ENCODE data around the gene SVOPL.

GRCh38 chr7:138720286-138720685 lies 19.1 kb upstream of the SVOPL start:
- TF ChIP-seq REST (IDR thresholded peaks at IDR 0.05; ENCODE audit: low read depth): no peak
- no peak for TF ChIP-seq EP300 (IDR thresholded peaks at IDR 0.05; ENCODE audit: borderline replicate concordance)
- no peak for TF ChIP-seq TAF1 (IDR thresholded peaks at IDR 0.05; ENCODE audit: low read depth)
- no peak for TF ChIP-seq NFIC (IDR thresholded peaks at IDR 0.05)
- no peak for TF ChIP-seq EGR1 (IDR thresholded peaks at IDR 0.05)
- TF ChIP-seq CEBPB (IDR thresholded peaks at IDR 0.05): no peak
- no peak for TF ChIP-seq CREB1 (IDR thresholded peaks at IDR 0.05; ENCODE audit: low read depth)
- no peak for TF ChIP-seq YY1 (IDR thresholded peaks at IDR 0.05; ENCODE audit: low read depth)
- no peak for TF ChIP-seq USF1 (IDR thresholded peaks at IDR 0.05)
- no peak for TF ChIP-seq RAD21 (IDR thresholded peaks at IDR 0.05; ENCODE audit: low read depth)
